ENCODE measurements around the gene SAMSN1. TPM values are rescaled to one million over a fixed set of nuclear protein-coding genes. Genes with fewer than 3 reads are reported as not detected.

The SAMSN1 gene
- total RNA-seq, 3 donors from 2014 or later, result 3.2 to 11.1 (median 6.5) TPM

GRCh38 chr21:14453339-14454015 is 92.6 kb downstream of the SAMSN1 start:
- no peaks in the 10 kb centered on the region for H3K36me3 ChIP-seq (ENCODE audit: low read depth)
- no peaks in the 10 kb centered on the region for H3K9me3 ChIP-seq
- DNase-seq (peak in 1 of 3 donors; percentile 4), ATAC-seq (peak; percentile 57)
- TF ChIP-seq CTCF (IDR thresholded peaks at IDR 0.05), result no peak
- peaks cover 4% of the 10 kb centered on the region for H3K4me1 ChIP-seq (ENCODE audit: low read depth)
- no peak overlapping the region for H3K4me3 ChIP-seq
- intact Hi-C loops (cut with DNase I, micrococcal nuclease), result no loop called here

- DNase-seq, result no peak
- intact Hi-C loops (cut with DNase I, micrococcal nuclease), result no loop called here
- no peak for TF ChIP-seq CTCF (IDR thresholded peaks at IDR 0.05)
- Histone ChIP-seq H3K36me3 (ENCODE audit: low read depth) (no peaks in the 10 kb centered on the region), H3K4me3 (no peak overlapping the region), H3K9me3 (no peaks in the 10 kb centered on the region), H3K4me1 (ENCODE audit: low read depth) (peaks cover 4% of the 10 kb centered on the region)
- ATAC-seq, result no peak
Observed at GRCh38 chr21:14452727-14453241, 93.3 kb downstream of the SAMSN1 start.

- DNase-seq (no peak), ATAC-seq (no peak)
- Histone ChIP-seq H3K36me3 (ENCODE audit: low read depth) (no peaks in the 10 kb centered on the region), H3K9me3 (no peaks in the 10 kb centered on the region), H3K4me1 (ENCODE audit: low read depth) (peaks cover 4% of the 10 kb centered on the region), H3K4me3 (no peak overlapping the region)
- intact Hi-C loops (cut with DNase I, micrococcal nuclease), result no loop called here
- no peak for TF ChIP-seq CTCF (IDR thresholded peaks at IDR 0.05)
Observed at GRCh38 chr21:14452031-14452726, 93.9 kb downstream of the SAMSN1 start.

GRCh38 chr21:14451546-14451945 is 94.6 kb downstream of the SAMSN1 start:
- no peak for TF ChIP-seq CTCF (IDR thresholded peaks at IDR 0.05)
- Histone ChIP-seq H3K4me3 (no peak overlapping the region), H3K9me3 (no peaks in the 10 kb centered on the region), H3K36me3 (ENCODE audit: low read depth) (no peaks in the 10 kb centered on the region), H3K4me1 (ENCODE audit: low read depth) (peaks cover 4% of the 10 kb centered on the region)
- ATAC-seq, result no peak
- DNase-seq, result no peak
- intact Hi-C loops (cut with DNase I, micrococcal nuclease), result no loop called here

GRCh38 chr21:14448784-14449183 is 97.3 kb downstream of the SAMSN1 start:
- H3K4me3 ChIP-seq, result no peak overlapping the region
- H3K36me3 ChIP-seq (ENCODE audit: low read depth), result no peaks in the 10 kb centered on the region
- H3K9me3 ChIP-seq, result no peaks in the 10 kb centered on the region
- intact Hi-C loops (cut with DNase I, micrococcal nuclease), result no loop called here
- ATAC-seq (no peak), DNase-seq (no peak)
- H3K4me1 ChIP-seq (ENCODE audit: low read depth), result no peaks in the 10 kb centered on the region
- TF ChIP-seq CTCF (IDR thresholded peaks at IDR 0.05), result no peak
